Measurements from ENCODE around the gene ACP7.
"Not testable (repeated sequence)": the region's sequence is repeated elsewhere in the genome, so short reads cannot be mapped to it uniquely, and the experiment has no call there.

The ACP7 gene

DNA sequence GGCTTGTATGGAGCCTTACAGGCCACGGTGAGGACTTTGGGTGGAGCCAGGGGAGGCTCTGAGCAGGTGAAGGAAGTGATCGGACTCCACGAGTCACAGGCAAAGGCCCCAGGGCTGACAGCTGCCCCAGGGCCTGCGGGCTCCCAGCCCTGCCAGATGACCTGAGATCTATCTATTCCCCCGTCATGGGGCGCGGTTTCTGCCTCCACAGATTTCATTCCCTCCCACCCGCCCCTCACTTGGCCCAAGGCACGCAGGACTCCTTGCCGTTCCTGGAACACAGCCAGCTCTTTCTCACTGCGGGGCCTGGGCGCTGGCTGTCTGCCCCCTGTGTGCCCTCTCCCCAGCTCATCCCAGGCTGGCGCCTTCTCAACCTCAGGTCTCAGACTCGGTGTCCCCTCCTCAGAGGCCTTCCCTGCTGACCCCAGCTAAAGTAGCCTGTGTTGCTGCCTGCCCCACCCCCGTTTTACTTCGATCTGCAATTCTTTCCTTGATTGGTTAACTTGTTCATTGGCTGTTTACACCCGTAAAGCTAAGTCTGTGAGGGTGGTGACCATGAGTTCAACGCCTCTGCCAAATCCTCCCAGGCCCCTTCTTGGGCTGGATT, 27.5 kb downstream of the ACP7 start:
- Histone ChIP-seq H3K9me3 (ENCODE audit: severe bottlenecking) (no peaks in the 10 kb centered on the region), H3K27ac (no peak overlapping the region), H3K4me3 (ENCODE audit: low read depth, low read length) (no peak overlapping the region), H3K36me3 (no peaks in the 10 kb centered on the region), H3K27me3 (ENCODE audit: insufficient read depth, low read depth, severe bottlenecking) (no peaks in the 10 kb centered on the region)
- no peak for DNase-seq
- TF ChIP-seq, protein P1, sequence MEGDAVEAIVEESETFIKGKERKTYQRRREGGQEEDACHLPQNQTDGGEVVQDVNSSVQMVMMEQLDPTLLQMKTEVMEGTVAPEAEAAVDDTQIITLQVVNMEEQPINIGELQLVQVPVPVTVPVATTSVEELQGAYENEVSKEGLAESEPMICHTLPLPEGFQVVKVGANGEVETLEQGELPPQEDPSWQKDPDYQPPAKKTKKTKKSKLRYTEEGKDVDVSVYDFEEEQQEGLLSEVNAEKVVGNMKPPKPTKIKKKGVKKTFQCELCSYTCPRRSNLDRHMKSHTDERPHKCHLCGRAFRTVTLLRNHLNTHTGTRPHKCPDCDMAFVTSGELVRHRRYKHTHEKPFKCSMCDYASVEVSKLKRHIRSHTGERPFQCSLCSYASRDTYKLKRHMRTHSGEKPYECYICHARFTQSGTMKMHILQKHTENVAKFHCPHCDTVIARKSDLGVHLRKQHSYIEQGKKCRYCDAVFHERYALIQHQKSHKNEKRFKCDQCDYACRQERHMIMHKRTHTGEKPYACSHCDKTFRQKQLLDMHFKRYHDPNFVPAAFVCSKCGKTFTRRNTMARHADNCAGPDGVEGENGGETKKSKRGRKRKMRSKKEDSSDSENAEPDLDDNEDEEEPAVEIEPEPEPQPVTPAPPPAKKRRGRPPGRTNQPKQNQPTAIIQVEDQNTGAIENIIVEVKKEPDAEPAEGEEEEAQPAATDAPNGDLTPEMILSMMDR (IDR thresholded peaks at IDR 0.05; ENCODE audit: low read depth, low read length), result no peak

DNA sequence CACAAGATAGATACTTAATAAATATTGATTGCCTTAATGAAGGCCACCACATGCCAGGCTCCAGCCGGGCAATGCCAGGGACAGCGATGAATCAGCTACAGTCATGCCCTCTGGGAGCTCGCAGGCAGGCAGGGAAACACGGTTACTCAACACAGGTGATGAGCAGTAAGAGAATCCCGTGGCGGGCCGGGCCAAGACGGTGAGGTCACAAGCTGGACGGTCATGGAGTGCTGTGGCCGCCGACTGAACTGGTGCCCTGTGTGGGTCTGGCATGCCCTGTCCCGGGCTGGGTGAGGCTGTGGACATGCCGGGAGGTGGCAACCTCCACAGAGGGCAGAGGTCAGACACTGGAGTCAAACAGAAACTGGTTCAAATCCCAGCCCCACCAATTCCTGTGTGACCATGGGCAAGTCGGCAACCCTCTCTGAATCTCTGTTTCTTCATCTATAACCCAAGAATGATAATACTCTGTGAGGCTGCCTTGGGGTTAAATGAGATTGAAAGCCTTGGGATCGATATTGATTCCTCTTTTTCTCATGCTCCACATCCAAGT, 28.2 kb downstream of the ACP7 start:
- Histone ChIP-seq H3K27ac (no peak overlapping the region), H3K36me3 (no peaks in the 10 kb centered on the region), H3K9me3 (ENCODE audit: severe bottlenecking) (no peaks in the 10 kb centered on the region), H3K27me3 (ENCODE audit: insufficient read depth, low read depth, severe bottlenecking) (no peaks in the 10 kb centered on the region), H3K4me3 (ENCODE audit: low read depth, low read length) (no peak overlapping the region)
- TF ChIP-seq, protein P1 (IDR thresholded peaks at IDR 0.05; ENCODE audit: low read depth, low read length), result no peak
- DNase-seq, result no peak

DNA sequence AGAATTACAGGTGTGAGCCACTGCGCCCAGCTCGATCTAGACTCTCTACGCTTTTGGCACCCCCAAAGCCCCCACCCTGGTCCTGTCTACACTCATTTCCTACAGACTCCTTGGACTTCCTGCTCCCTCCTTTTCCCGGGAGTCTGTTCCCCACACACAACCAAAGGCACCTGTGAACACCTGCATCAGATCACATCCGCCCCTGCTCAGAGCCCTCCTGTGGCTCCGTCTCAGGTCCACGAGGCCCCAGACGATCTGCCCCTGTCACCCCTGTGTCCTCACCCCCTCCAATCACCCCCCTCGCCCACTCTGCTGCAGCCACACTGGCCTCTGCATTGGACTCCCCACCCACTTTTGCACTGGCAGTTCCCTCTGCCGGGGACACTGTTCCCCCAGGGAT, 29.0 kb downstream of the ACP7 start:
- Histone ChIP-seq H3K9me3 (ENCODE audit: severe bottlenecking) (no peaks in the 10 kb centered on the region), H3K27ac (no peak overlapping the region), H3K27me3 (ENCODE audit: insufficient read depth, low read depth, severe bottlenecking) (no peaks in the 10 kb centered on the region), H3K36me3 (no peaks in the 10 kb centered on the region), H3K4me3 (ENCODE audit: low read depth, low read length) (no peak overlapping the region)
- DNase-seq, result no peak
- TF ChIP-seq, protein P1 (IDR thresholded peaks at IDR 0.05; ENCODE audit: low read depth, low read length), result no peak

DNA sequence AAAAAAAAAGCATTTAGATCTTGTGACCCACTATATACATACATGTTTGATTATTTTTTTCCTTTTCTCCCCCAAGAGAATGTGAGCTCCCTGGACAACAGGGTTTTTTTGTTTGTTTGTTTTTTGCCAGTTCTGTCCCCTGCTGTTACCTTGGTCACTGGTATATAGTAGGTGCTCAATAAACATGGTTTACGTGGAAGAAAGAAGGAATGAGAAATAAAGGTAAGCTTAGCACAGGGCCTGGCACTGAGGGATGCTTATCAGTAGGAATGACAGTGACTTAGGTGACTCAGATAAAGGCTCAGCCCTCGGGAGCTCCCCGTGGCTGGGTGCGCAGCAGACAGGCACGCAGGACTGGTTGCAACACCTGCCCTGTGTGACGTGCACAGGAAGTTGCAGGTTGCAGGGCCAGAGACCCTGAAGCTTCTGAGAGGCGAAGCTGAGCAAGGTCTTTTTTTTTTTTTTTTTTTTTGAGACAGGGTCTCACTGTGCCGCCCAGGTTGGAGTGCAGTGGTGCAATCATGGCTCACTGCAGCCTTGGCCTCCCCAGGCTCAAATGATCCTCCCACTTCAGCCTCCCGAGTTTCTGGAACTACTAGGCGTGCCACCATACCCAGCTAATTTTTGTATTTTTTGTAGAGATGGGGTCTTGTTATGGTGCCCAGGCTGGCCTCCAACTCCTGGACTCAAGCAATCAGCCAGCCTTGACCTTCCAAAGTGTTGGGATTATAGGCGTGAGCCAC, 31.1 kb downstream of the ACP7 start:
- DNase-seq, result no peak
- no peaks in the 10 kb centered on the region for H3K27me3 ChIP-seq (ENCODE audit: insufficient read depth, low read depth, severe bottlenecking)
- TF ChIP-seq, protein P1 (IDR thresholded peaks at IDR 0.05; ENCODE audit: low read depth, low read length), result no peak

DNA sequence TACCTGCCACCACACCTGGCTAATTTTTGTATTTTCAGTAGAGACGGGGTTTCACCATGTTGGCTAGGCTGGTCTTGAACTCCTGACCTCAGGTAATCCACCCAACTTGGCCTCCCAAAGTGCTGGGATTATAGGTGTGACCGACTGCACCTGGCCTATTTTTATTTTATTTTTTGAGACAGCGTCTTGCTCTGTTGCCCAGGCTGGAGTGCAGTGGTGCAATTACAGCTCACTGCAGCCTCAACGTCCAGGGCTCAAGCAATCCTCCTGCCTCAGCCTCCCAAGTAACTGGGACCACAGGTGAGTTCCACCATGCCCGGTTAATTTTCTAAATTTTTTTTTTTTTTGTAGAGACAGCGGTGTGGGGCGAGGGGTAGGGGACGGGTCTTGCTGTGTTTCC, 32.9 kb downstream of the ACP7 start:
- not testable (repeated sequence) for H3K4me3 ChIP-seq (ENCODE audit: low read depth, low read length); DNase-seq; H3K27me3 ChIP-seq (ENCODE audit: insufficient read depth, low read depth, severe bottlenecking); H3K9me3 ChIP-seq (ENCODE audit: severe bottlenecking); H3K27ac ChIP-seq; H3K36me3 ChIP-seq

More for the DNA sequence above, 31.1 kb downstream of the ACP7 start:
- Histone ChIP-seq H3K4me3 (ENCODE audit: low read depth, low read length) (no peak overlapping the region), H3K27ac (no peak overlapping the region), H3K36me3 (no peaks in the 10 kb centered on the region), H3K9me3 (ENCODE audit: severe bottlenecking) (no peaks in the 10 kb centered on the region)

DNA sequence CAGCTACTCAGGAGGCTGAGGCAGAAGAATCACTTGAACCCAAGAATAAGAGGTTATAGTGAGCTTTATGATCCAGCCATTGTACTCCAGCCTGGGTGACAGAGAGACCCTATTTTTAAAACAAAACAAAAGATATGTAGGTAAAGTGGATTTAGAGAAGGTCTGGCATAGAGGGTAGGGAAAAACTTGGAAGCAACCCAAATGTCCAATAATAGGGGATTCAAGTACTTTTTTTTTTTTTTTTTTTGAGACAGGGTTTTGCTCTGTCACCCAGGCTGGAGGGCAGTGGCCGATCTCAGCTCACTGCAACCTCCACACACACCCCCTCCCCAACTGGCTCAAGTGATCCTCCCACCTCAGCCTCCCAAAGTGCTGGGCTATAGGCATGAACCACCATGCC, 35.7 kb downstream of the ACP7 start:
- TF ChIP-seq, protein P1 (IDR thresholded peaks at IDR 0.05; ENCODE audit: low read depth, low read length), result no peak
- no peaks in the 10 kb centered on the region for H3K27me3 ChIP-seq (ENCODE audit: insufficient read depth, low read depth, severe bottlenecking)

More for the DNA sequence above, 35.7 kb downstream of the ACP7 start:
- H3K36me3 ChIP-seq, result no peaks in the 10 kb centered on the region
- H3K4me3 ChIP-seq (ENCODE audit: low read depth, low read length), result no peak overlapping the region
- DNase-seq, result no peak
- H3K27ac ChIP-seq, result no peak overlapping the region
- no peaks in the 10 kb centered on the region for H3K9me3 ChIP-seq (ENCODE audit: severe bottlenecking)

Data from WERI-Rb-1 (cell line).